ENCODE data around the gene RRAD.

Gene RRAD

GRCh38 chr16:66914541-66914940 is 10.8 kb downstream of the RRAD start:
- no peak for DNase-seq

- DNase-seq: no peak
Measured at GRCh38 chr16:66913711-66914110, 11.6 kb downstream of the RRAD start.

GRCh38 chr16:66913081-66913480 is 12.3 kb downstream of the RRAD start:
- DNase-seq: no peak

- DNase-seq: no peak
Measured at GRCh38 chr16:66911801-66912200, 13.5 kb downstream of the RRAD start.

GRCh38 chr16:66911112-66911511 is 14.2 kb downstream of the RRAD start:
- no peak for DNase-seq

- no peak for DNase-seq
Measured at GRCh38 chr16:66910175-66910940, 15.0 kb downstream of the RRAD start.

- no peak for DNase-seq
Measured at GRCh38 chr16:66908762-66909559, 16.4 kb downstream of the RRAD start.

GRCh38 chr16:66908116-66908515 is 17.2 kb downstream of the RRAD start:
- DNase-seq: no peak

- no peak for DNase-seq
Measured at GRCh38 chr16:66906916-66907836, 18.2 kb downstream of the RRAD start.

GRCh38 chr16:66905633-66906539 is 19.4 kb downstream of the RRAD start:
- no peak for DNase-seq

GRCh38 chr16:66904846-66905632 is 20.3 kb downstream of the RRAD start:
- no peak for DNase-seq

GRCh38 chr16:66904428-66904845 is 20.9 kb downstream of the RRAD start:
- DNase-seq: no peak

- no peak for DNase-seq
Measured at GRCh38 chr16:66903544-66904427, 21.5 kb downstream of the RRAD start.

- DNase-seq: no peak
Measured at GRCh38 chr16:66902648-66903543, 22.4 kb downstream of the RRAD start.

- DNase-seq: no peak
Measured at GRCh38 chr16:66901626-66902025, 23.7 kb downstream of the RRAD start.

GRCh38 chr16:66900721-66901441 is 24.5 kb downstream of the RRAD start:
- no peak for DNase-seq

- DNase-seq: no peak
Measured at GRCh38 chr16:66899945-66900710, 25.2 kb downstream of the RRAD start.

Measured in NCI-H2107 (cell line).